ENCODE measurements around the gene PRDM10.
"Not testable (repeated sequence)": the region's sequence is repeated elsewhere in the genome, so short reads cannot be mapped to it uniquely, and the experiment has no call there.

Gene PRDM10

GRCh38 chr11:130002352-130002845 lies at the start of gene PRDM10:
PRDM10 (minus strand) TSS chr11:130002835; CDS start chr11:129960964, 41,871 bp downstream.
- peak; percentile 91 for DNase-seq

- no peak for DNase-seq
Observed at GRCh38 chr11:130051082-130051481, 48.4 kb upstream of the PRDM10 start.

GRCh38 chr11:130050257-130050656 lies 47.6 kb upstream of the PRDM10 start:
- DNase-seq, result no peak

- no peak for DNase-seq
Observed at GRCh38 chr11:130049328-130049771, 46.7 kb upstream of the PRDM10 start.

- no peak for DNase-seq
Observed at GRCh38 chr11:130047141-130047540, 44.5 kb upstream of the PRDM10 start.

GRCh38 chr11:130043575-130043974 lies 40.9 kb upstream of the PRDM10 start:
- no peak for DNase-seq

GRCh38 chr11:130042093-130042591 lies 39.5 kb upstream of the PRDM10 start:
- no peak for DNase-seq

GRCh38 chr11:130040281-130040940 lies 37.8 kb upstream of the PRDM10 start:
- DNase-seq, result no peak

GRCh38 chr11:130037881-130038585 lies 35.4 kb upstream of the PRDM10 start:
- DNase-seq, result no peak

GRCh38 chr11:130037058-130037457 lies 34.4 kb upstream of the PRDM10 start:
- DNase-seq, result no peak

- no peak for DNase-seq
Observed at GRCh38 chr11:130034236-130034635, 31.6 kb upstream of the PRDM10 start.

- DNase-seq, result no peak
Observed at GRCh38 chr11:130032931-130033330, 30.3 kb upstream of the PRDM10 start.

GRCh38 chr11:130031945-130032344 lies 29.3 kb upstream of the PRDM10 start:
- DNase-seq, result no peak

- DNase-seq, result no peak
Observed at GRCh38 chr11:130031056-130031455, 28.4 kb upstream of the PRDM10 start.

GRCh38 chr11:130029137-130029536 lies 26.5 kb upstream of the PRDM10 start:
- no peak for DNase-seq

- DNase-seq, result no peak
Observed at GRCh38 chr11:130025371-130025770, 22.7 kb upstream of the PRDM10 start.

- no peak for DNase-seq
Observed at GRCh38 chr11:130024361-130024760, 21.7 kb upstream of the PRDM10 start.

GRCh38 chr11:130023204-130023603 lies 20.6 kb upstream of the PRDM10 start:
- DNase-seq, result no peak

- no peak for DNase-seq
Observed at GRCh38 chr11:130022799-130023198, 20.2 kb upstream of the PRDM10 start.

GRCh38 chr11:130021606-130022005 lies 19.0 kb upstream of the PRDM10 start:
- not testable (repeated sequence) for DNase-seq

- no peak for DNase-seq
Observed at GRCh38 chr11:130020323-130020722, 17.7 kb upstream of the PRDM10 start.

- not testable (repeated sequence) for DNase-seq
Observed at GRCh38 chr11:130015846-130016245, 13.2 kb upstream of the PRDM10 start.

GRCh38 chr11:130008326-130008725 lies 5.7 kb upstream of the PRDM10 start:
- DNase-seq, result no peak

GRCh38 chr11:130006929-130007328 lies 4.3 kb upstream of the PRDM10 start:
- no peak for DNase-seq
